NCI-H524 (cell line): Measurements from ENCODE around the gene ZNF740.
"Not testable (repeated sequence)": the region's sequence is repeated elsewhere in the genome, so short reads cannot be mapped to it uniquely, and the experiment has no call there.

Source experiments
- DNase-seq, 2 experiments: peaks; one replicate each; lab custom pipeline; 2025; lab: John Stamatoyannopoulos, UW

The ZNF740 gene

DNA sequence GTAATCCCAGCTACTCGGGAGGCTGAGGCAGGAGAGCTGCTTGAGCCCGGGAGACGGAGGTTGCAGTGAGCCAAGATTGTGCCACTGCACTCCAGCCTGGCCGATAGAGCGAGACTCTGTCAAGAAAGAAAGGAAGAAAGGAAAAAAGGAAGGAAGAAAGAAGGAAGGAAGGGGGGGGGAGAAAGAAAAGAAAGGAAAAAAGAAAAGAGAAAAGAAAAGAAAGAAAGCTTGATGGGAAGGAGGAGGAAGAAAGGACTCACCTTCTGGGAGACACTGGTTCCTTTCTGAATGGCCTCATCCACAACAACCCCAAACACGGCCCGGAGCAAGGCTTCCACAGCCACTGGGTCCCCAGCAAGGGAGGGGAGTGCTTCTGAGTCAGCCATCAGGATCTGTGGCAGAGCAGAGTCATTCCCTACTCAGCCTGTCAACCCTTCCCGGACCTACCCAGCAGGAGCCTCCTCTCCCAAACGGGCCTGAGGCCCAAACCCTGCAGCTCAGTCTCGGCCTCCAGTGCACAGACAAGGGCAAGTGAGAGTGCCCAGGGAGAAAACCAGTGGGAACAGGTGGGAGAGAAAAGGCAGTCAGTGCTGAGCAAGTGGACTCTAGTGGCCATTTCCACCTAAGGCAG lies 7.3 kb upstream of the ZNF740 start:
- DNase-seq = no peak

GRCh38 chr12:53174881-53175491 lies 5.5 kb upstream of the ZNF740 start:
- peak in 1 of 2 experiments; percentile 26 for DNase-seq

GRCh38 chr12:53176750-53177149 lies 3.8 kb upstream of the ZNF740 start:
- DNase-seq = no peak

GRCh38 chr12:53177447-53177846 lies 3.1 kb upstream of the ZNF740 start:
- not testable (repeated sequence) for DNase-seq

DNA sequence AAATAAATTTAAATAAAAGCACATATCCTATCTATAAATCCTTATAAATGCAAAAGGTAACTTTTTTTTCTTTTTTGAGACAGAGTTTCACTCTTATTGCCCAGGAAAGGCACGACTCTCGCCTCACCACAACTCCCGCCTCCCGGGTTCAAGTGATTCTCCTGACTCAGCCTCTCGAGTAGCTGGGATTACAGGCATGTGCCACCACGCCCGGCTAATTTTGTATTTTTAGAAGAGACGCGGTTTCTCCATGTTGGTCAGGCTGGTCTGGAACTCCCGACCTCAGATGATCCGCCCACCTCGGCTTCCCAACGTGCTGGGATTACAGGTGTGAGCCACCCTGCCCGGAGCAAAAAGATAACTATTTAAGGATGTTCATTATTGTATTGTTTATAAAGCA lies 1.7 kb upstream of the ZNF740 start:
- not testable (repeated sequence) for DNase-seq

- DNase-seq = peak in 1 of 2 experiments; percentile 44
Measured at GRCh38 chr12:53179687-53180219, 769 bp upstream of the ZNF740 start.

DNA sequence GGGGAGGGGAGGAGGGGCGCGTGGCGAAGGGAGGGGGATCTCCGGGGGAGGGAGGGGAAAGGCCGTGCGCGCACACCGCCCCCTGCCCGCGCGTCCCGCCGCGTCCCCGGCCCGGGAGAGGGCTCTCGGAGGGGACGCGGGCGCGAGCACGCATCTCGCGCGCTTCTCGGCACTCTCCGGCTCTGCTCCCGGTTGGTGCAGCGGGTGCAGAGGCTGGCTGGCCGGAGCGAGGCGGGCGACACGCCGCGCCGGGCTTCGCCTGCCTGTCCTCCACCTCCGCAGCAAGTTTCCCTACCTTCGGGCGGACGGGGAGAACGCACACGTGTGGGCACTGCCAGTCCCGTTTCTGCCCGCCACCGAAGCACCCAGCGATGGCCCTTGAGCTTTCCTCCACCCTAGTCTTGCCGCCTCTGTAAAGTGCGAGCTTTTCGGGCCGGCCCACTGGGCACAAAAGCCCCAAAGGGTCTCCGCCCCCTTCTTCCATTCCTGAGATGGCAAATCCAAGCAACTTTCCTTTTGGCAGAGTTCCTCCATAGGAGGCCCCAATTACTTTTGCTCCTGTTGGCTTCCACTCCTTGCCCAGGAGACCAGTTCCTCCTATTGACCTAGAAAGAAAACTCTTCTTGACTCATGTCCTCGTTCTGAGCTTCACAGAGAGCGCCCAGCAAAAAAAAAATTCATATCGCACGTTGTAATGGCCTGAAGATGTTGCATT lies 566 bp downstream of the ZNF740 start:
- peak; percentile 62 to 76 for DNase-seq

GRCh38 chr12:53181935-53182334 lies 1.4 kb downstream of the ZNF740 start:
- DNase-seq = no peak

- DNase-seq = no peak
Measured at GRCh38 chr12:53182903-53183302, 2.4 kb downstream of the ZNF740 start.

GRCh38 chr12:53184828-53185227 lies 4.3 kb downstream of the ZNF740 start:
- DNase-seq = no peak

DNA sequence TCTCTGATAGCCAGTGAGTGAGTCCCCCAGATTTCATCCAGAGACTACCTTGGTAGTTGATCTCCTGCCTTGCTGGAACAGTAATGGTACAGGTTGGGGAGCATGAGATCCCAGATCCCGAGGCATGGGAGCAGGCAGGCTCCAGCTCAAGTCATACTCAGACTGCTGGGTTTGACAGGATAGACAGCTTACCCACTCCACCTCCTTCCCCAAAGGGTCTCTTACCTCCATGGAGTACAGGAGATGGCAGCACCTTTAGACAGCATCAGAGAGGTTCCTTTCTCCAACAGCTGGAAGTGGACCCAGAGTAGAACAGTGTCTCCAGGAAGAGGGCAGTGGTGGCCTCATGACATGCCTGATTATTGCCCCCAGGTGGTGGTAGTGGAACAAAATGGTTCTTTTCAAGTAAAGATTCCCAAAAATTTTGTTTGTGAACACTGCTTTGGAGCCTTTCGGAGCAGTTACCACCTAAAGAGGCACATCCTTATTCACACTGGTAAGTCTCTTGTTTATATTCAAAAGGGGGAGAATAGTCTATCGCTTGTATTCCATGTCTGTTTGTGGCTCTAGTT lies 5.1 kb downstream of the ZNF740 start:
- DNase-seq = no peak

- no peak for DNase-seq
Measured at GRCh38 chr12:53186745-53187144, 6.2 kb downstream of the ZNF740 start.

- no peak for DNase-seq
Measured at GRCh38 chr12:53187145-53187899, 6.8 kb downstream of the ZNF740 start.

DNA sequence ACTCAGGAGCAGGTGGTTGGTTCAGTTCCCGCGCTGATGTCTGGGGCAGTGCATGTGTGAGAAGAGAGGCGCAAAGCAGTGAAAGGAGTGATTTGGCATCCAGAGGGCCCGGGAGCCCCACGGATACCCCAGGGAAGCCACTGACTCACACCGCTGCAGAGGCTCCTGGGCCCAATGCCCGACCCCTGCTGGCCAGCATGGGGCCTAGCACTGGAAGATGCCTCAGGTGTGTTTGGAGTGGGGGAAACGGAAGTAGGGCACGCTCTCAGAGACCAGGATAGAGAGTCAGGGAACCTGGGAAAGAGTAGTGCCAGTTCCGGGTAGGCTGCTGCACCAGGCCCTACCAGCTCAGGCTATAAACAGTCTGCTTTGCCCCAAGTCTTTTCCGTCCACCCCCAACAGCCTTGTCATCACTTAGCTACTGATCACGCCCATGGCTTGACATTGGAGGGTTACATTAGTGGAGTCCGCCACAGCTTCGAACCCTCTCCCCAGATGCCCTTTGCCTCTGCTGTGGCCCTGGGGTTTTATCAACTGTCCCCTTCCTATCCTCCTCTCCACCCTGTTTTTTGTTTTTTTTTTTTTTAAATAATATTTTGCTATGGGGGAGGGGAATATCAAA lies 9.7 kb downstream of the ZNF740 start:
- DNase-seq = peak in 1 of 2 experiments; percentile 23

DNA sequence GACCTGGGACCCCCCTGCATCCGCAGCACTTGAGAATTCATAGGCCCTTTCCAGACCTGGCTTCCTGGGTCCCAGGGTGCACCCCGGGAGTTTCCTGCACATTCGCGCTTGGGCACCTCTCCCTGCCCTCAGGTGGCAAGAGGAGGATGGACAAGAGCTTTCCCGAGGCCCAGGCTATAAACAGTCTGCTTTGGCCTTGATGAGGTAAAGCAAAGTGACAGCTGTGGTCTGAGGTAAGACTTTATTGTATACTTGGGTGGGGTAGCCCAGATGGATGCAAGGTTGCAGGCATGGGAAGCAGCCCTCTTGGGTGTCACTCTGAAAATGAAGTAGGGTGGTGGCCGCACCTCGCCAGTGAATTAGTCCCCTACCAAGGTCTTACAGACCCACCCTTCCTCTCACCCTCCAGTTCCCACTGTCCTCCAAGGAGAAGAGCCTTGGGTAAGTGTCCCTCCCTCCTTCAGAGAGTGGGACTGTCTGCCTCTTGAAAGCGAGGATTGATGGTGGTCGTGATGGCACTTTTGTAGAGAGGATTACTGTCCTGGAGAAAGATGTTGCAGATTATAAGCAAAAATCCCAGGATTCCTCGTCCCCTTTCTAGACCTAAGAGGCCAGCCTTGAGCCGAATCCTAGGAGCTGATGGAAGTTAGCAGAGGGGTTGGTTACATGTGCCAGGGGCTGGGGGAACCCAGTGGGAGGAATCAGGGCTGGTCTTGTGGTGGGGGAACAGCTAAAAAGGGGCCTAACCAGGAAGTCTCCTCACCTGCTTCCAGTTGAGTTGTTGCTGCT lies 10.8 kb downstream of the ZNF740 start:
- DNase-seq = no peak

GRCh38 chr12:53191885-53192530 lies 11.5 kb downstream of the ZNF740 start:
- no peak for DNase-seq

- DNase-seq = no peak
Measured at GRCh38 chr12:53192531-53193021, 12.1 kb downstream of the ZNF740 start.

DNA sequence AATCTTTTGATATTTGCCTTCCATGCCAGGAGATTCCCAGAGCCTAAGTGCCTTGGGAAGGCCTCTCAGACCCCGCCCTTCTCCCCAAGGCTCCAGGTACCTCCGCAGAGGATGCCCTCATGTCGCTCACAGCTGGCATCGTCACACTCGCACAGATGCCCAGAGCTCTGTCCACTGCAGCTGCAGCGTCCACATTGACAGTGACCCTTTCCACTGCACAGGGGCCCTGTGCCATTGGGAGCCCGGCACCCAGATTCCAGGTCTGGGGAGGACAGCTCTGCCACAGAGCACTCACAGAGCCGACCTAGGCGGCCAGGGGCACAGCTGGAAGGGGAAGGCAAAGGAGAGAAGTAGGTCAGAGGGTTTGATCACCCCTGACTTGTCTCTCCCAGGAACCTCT lies 12.5 kb downstream of the ZNF740 start:
- DNase-seq = no peak

GRCh38 chr12:53193985-53194716 lies 13.6 kb downstream of the ZNF740 start:
- DNase-seq = no peak
